Jurkat, Clone E6-1 (cell line): ENCODE measurements around the gene ASTE1.

Experiments
- DNase-seq: peaks from one replicate; pipeline ENCODE4 v3.0.0-alpha.2; 2011; ENCODE audit warnings: low read depth, low spot score
- H3K4me3 ChIP-seq: 2 replicates; pipeline ENCODE4 v1.5.1; 2011; ENCODE audit warnings: mild to moderate bottlenecking, low read length, control low read depth, moderate library complexity

Gene ASTE1

DNA sequence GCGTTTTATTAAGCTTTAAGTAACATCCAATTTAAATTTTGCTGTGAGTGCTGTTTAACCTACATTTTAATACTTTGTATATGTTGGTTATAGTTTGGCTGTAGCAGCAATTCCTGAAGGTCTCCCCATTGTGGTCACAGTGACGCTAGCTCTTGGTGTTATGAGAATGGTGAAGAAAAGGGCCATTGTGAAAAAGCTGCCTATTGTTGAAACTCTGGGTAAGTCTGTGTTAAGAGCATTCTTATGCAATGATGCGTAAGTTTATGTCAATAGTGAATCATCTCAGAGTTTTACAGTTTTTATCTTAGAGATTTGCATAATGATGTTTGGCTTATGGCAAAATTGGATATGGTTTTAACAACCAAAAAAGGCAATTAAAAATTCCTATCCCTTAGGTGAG, 62.7 kb downstream of the ASTE1 start:
- no peak overlapping the region for H3K4me3 ChIP-seq
- no peak for DNase-seq
